Mucosa of stomach (tissue), 1 donor: ENCODE results near the gene CFAP206.

Experiments
- H3K27me3 ChIP-seq: one replicate; pipeline ENCODE4 v1.7.0; 2013; ENCODE audit warnings: mild to moderate bottlenecking, low read length; ENCODE audit not compliant: control insufficient read depth, insufficient read depth
- H3K36me3 ChIP-seq: one replicate; pipeline ENCODE4 v1.7.0; 2013; ENCODE audit warnings: low read length; ENCODE audit not compliant: control insufficient read depth, insufficient read depth
- H3K4me1 ChIP-seq: one replicate; pipeline ENCODE4 v1.7.0; 2013; ENCODE audit warnings: mild to moderate bottlenecking, low read length; ENCODE audit not compliant: control insufficient read depth, insufficient read depth
- H3K4me3 ChIP-seq: one replicate; pipeline ENCODE4 v1.7.0; 2013; ENCODE audit warnings: low read length
- H3K9ac ChIP-seq: one replicate; pipeline ENCODE4 v1.7.0; 2013; ENCODE audit warnings: mild to moderate bottlenecking, low read length, moderate library complexity
- H3K9me3 ChIP-seq: one replicate; pipeline ENCODE4 v1.7.0; 2013; ENCODE audit warnings: mild to moderate bottlenecking, low read length, moderate library complexity; ENCODE audit not compliant: control insufficient read depth
- donor health status: Pancreatic carcinoma.

The CFAP206 gene

DNA sequence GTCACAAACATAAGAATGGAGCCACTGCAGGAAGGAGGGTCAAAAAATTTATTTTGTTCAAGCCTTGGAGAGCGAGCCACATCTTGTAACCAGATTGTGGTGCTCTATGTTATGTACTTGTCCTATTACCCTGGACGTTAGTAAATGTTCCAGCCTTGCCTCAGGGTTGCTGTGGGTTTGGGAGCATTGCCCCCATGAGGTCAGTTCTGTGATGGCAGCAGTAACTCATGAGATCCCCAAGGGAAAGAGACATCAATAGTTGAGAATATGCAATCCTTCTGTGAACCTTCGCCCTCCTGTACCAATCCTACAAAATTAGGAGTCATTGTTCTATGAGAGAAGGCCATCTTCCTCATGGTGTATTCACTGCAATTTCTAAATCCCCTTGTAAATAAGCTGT is 16.4 kb upstream of the CFAP206 start:
- no peak overlapping the region for H3K9ac ChIP-seq
- no peaks in the 10 kb centered on the region for H3K9me3 ChIP-seq
- no peaks in the 10 kb centered on the region for H3K27me3 ChIP-seq
- no peaks in the 10 kb centered on the region for H3K36me3 ChIP-seq
- no peak overlapping the region for H3K4me3 ChIP-seq
- no peaks in the 10 kb centered on the region for H3K4me1 ChIP-seq

GRCh38 chr6:87393026-87393622 is 14.6 kb upstream of the CFAP206 start:
- no peak overlapping the region for H3K9ac ChIP-seq
- H3K4me3 ChIP-seq, result no peak overlapping the region
- no peaks in the 10 kb centered on the region for H3K4me1 ChIP-seq
- H3K27me3 ChIP-seq, result no peaks in the 10 kb centered on the region
- H3K36me3 ChIP-seq, result no peaks in the 10 kb centered on the region
- H3K9me3 ChIP-seq, result no peaks in the 10 kb centered on the region

DNA sequence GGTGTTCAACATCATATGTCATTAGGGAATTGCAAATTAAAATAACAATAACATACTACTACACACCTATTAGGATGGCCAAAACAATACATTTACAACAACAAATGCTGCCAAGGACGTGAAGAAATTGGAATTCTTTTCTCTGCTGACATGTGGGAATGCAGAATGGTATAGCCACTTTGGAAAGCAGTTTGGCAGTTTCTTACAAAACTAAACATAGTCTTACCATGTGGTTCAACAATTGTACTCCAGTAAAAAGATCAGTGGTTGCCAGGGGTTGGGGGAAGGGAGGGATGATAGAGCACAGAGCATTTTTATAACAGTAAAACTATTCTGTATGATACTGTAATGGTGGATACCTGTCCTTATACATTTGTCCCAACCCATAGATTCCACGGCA is 12.3 kb upstream of the CFAP206 start:
- H3K4me3 ChIP-seq, result no peak overlapping the region
- no peak overlapping the region for H3K9ac ChIP-seq
- H3K27me3 ChIP-seq, result no peaks in the 10 kb centered on the region
- no peaks in the 10 kb centered on the region for H3K36me3 ChIP-seq
- H3K9me3 ChIP-seq, result no peaks in the 10 kb centered on the region
- H3K4me1 ChIP-seq, result no peaks in the 10 kb centered on the region

DNA sequence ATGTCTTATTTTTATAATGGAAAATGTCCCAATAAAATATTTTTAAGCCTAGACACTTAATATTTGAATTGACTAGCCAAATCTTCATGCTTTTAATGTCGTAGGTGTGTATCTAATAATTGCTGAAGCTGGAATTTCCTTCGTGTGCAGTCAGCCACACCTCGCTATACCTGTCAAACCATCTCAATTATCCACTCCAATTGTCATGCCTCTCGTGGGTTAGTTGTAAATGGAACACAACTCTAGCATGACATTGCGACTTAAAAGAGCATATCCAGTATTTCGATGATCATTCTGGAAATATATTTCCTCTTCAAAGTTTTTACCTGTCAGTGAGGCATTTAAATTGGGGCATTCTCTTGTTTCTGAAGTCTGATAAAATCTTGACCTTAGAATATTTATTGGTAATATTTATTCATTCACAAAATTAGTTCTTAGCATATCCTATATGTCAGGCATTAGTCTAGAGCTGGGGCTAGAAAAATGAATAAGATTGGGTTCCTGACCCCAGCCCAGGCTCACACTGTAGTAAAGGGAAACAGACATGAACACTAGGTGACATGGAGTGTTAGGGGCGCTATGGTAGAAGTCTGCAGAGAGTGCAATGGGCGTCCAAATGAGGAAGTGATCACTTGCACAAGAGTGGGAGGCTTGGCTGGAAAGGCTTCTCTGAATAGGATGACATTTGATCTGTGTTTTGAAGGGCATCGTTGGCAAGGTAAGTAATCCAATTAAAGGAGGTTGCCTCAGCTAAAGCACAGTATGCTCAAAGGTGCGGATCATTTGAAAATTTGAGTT is 11.0 kb upstream of the CFAP206 start:
- Histone ChIP-seq H3K36me3 (no peaks in the 10 kb centered on the region), H3K27me3 (no peaks in the 10 kb centered on the region), H3K4me3 (no peak overlapping the region), H3K4me1 (no peaks in the 10 kb centered on the region), H3K9ac (no peak overlapping the region), H3K9me3 (no peaks in the 10 kb centered on the region)

GRCh38 chr6:87397656-87398055 is 10.1 kb upstream of the CFAP206 start:
- Histone ChIP-seq H3K9me3 (no peaks in the 10 kb centered on the region), H3K36me3 (no peaks in the 10 kb centered on the region), H3K4me3 (no peak overlapping the region), H3K4me1 (no peaks in the 10 kb centered on the region), H3K9ac (no peak overlapping the region), H3K27me3 (no peaks in the 10 kb centered on the region)

DNA sequence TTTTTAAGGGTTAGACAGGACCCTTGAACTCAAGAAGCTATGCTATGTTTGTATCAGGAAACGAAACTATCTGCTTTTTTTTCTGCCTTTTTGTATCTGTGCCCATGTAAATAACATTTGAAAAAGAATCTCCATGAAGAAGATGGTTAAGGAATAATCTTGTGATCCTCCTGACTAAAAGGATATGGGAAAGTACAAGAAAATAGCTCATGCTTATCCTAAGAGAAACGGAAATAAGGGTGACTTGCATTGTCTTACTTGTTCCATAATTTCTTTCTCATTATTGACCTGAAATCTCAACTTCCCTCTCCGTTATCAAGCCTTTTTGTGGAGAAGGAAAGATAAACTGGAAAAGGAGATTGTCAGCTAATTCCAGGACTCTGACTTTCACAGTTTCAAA is 5.9 kb upstream of the CFAP206 start:
- H3K4me1 ChIP-seq, result no peaks in the 10 kb centered on the region
- H3K9ac ChIP-seq, result no peak overlapping the region
- no peaks in the 10 kb centered on the region for H3K27me3 ChIP-seq
- H3K36me3 ChIP-seq, result no peaks in the 10 kb centered on the region
- no peak overlapping the region for H3K4me3 ChIP-seq
- H3K9me3 ChIP-seq, result no peaks in the 10 kb centered on the region

GRCh38 chr6:87407561-87407900 is 241 bp upstream of the CFAP206 start:
- Histone ChIP-seq H3K36me3 (no peaks in the 10 kb centered on the region), H3K4me1 (no peaks in the 10 kb centered on the region), H3K4me3 (peak overlapping the region; percentile 75), H3K9me3 (no peaks in the 10 kb centered on the region), H3K9ac (peak overlapping the region; percentile 5), H3K27me3 (no peaks in the 10 kb centered on the region)

DNA sequence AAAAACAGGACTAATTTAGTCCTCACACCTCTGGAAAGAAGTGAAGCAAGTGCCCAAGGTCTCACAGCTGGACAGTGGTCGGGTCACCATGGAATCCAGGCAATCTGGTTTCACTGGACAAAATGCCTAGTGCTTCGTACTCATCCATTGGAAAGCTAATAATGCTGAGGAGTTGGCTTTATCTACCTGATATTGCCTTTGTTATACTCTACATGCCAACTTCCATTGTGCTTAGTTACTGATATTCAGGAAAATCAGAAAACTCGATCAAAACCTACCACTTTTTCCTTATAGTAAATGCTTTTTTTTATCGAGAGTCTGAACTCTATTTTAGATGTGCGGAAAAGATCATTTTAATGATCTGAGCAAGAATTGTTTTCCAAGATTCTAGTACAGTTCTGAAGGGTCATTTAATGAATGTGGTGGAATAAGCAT is 966 bp downstream of the CFAP206 start:
- peak overlapping the region; percentile 45 for H3K9ac ChIP-seq
- no peaks in the 10 kb centered on the region for H3K4me1 ChIP-seq
- H3K9me3 ChIP-seq, result no peaks in the 10 kb centered on the region
- H3K4me3 ChIP-seq, result no peak overlapping the region
- H3K27me3 ChIP-seq, result no peaks in the 10 kb centered on the region
- H3K36me3 ChIP-seq, result no peaks in the 10 kb centered on the region

- Histone ChIP-seq H3K9me3 (no peaks in the 10 kb centered on the region), H3K4me3 (no peak overlapping the region), H3K27me3 (no peaks in the 10 kb centered on the region), H3K36me3 (no peaks in the 10 kb centered on the region), H3K9ac (no peak overlapping the region), H3K4me1 (no peaks in the 10 kb centered on the region)
Observed at GRCh38 chr6:87419266-87419665, 11.5 kb downstream of the CFAP206 start.

DNA sequence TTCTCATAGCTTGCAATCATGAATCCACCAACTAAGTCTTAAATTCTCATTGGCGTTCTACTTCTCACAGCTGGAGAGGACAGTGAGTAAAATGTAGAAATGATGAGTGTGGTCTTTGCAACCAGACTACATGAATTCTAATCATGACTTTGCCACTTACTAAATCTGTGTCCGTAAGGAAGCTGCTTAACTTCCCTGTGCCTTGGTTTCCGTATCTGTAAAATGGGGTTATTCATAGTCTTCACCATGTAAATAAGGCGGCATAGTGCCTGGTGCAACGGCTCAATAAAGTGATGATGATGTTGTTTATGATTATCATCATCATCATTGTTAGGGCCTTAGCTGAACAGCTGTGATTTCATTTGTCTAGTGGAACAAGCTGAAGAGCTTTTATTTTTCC is 12.6 kb downstream of the CFAP206 start:
- Histone ChIP-seq H3K27me3 (no peaks in the 10 kb centered on the region), H3K9ac (no peak overlapping the region), H3K36me3 (no peaks in the 10 kb centered on the region), H3K4me1 (no peaks in the 10 kb centered on the region), H3K4me3 (no peak overlapping the region), H3K9me3 (no peaks in the 10 kb centered on the region)

- Histone ChIP-seq H3K9ac (no peak overlapping the region), H3K4me3 (no peak overlapping the region), H3K9me3 (no peaks in the 10 kb centered on the region), H3K27me3 (no peaks in the 10 kb centered on the region), H3K4me1 (no peaks in the 10 kb centered on the region), H3K36me3 (no peaks in the 10 kb centered on the region)
Observed at GRCh38 chr6:87421576-87421975, 13.8 kb downstream of the CFAP206 start.

DNA sequence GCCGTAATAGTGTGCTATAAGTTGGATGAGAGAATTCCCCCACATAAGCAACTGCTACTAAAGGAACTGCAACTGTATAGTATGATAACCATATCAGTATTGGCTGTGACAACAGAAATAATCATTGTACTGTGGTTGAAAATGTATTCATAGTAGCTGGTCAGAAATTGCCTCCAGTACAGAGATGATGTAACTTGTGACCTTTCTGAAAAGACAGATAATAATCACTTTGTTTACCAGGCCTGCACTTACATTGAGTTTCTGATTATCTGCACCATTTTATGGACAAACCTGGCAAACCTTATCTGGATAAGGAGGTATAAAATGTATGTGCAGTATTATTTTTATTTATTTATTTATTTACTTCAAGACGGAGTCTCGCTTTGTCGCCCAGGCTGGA is 19.0 kb downstream of the CFAP206 start:
- Histone ChIP-seq H3K4me1 (no peaks in the 10 kb centered on the region), H3K9ac (no peak overlapping the region), H3K4me3 (no peak overlapping the region), H3K36me3 (no peaks in the 10 kb centered on the region), H3K9me3 (no peaks in the 10 kb centered on the region), H3K27me3 (no peaks in the 10 kb centered on the region)
